HEK293 (cell line): ENCODE data around the gene RPS6KA2.

Experiments
- CTCF ChIA-PET: fragments of 350-600 bp; formaldehyde crosslinking; extraction: SDS; loops from one replicate; lab custom pipeline; 2021; ENCODE audit warnings: antibody characterized with exemption; lab: Yijun Ruan, JAX
- POLR2A ChIA-PET: fragments of 300-600 bp; formaldehyde crosslinking; extraction: SDS; loops from one replicate; lab custom pipeline; 2020; ENCODE audit warnings: antibody characterized with exemption, inconsistent platforms; lab: Yijun Ruan, JAX
- H3K27ac ChIP-seq: fragments of 200-500 bp; sonication (Bioruptor generic); 2 replicates; pipeline ENCODE4 v1.5.1; 2014; ENCODE audit warnings: low read depth, low read length, control low read depth, inconsistent platforms; ENCODE audit errors: extremely low read depth
- H3K36me3 ChIP-seq, 2 experiments: fragments of 200-500 bp in 1 of 2; sonication (Bioruptor generic) in 1 of 2; 1 replicate in 1 of 2; 2 replicates in 1 of 2; pipeline ENCODE4 v1.5.1; 2014 to 2017; ENCODE audit warnings: inconsistent platforms in 2 of 2, low read length in 2 of 2; ENCODE audit not compliant: control insufficient read depth in 2 of 2, insufficient read depth in 1 of 2
- H3K4me1 ChIP-seq: fragments of 200-500 bp; sonication (Bioruptor generic); 2 replicates; pipeline ENCODE4 v1.5.1; 2014; ENCODE audit warnings: mild to moderate bottlenecking, low read length, inconsistent platforms; ENCODE audit not compliant: control insufficient read depth, insufficient read depth
- H3K4me3 ChIP-seq: 2 replicates; pipeline ENCODE4 v1.5.1; 2011; ENCODE audit warnings: low read depth, mild to moderate bottlenecking, control low read depth, low read length, moderate library complexity
- H3K9me3 ChIP-seq: fragments of 200-500 bp; sonication (Bioruptor generic); 2 replicates; pipeline ENCODE4 v1.5.1; 2014; ENCODE audit warnings: low read depth, low read length, inconsistent platforms; ENCODE audit not compliant: control insufficient read depth, insufficient read depth
- EGR2 ChIP-seq: fragments of 450-650 bp; formaldehyde crosslinking; IDR thresholded peaks from 2 replicates; pipeline ENCODE4 v1.5.1; 2016; ENCODE audit warnings: low read depth, missing biosample characterization, missing genetic modification characterization
- REST ChIP-seq: fragments of 450-650 bp; formaldehyde crosslinking; IDR thresholded peaks from 2 replicates; pipeline ENCODE4 v1.5.1; 2016; ENCODE audit warnings: missing biosample characterization, missing genetic modification characterization
- ZFHX2 ChIP-seq: fragments of 450-650 bp; formaldehyde crosslinking; conservative IDR thresholded peaks from 2 replicates; pipeline ENCODE4 v1.5.1; 2016; ENCODE audit warnings: missing biosample characterization, missing genetic modification characterization
- ZFP69B ChIP-seq: fragments of 450-650 bp; formaldehyde crosslinking; IDR thresholded peaks from 2 replicates; pipeline ENCODE4 v1.5.1; 2016; ENCODE audit warnings: missing biosample characterization, missing genetic modification characterization
- ZIC2 ChIP-seq: fragments of 450-650 bp; formaldehyde crosslinking; IDR thresholded peaks from 2 replicates; pipeline ENCODE4 v1.5.1; 2016; ENCODE audit warnings: missing biosample characterization, missing genetic modification characterization
- ZNF140 ChIP-seq: fragments of 450-650 bp; formaldehyde crosslinking; IDR thresholded peaks from 2 replicates; pipeline ENCODE4 v1.5.1; 2016; ENCODE audit warnings: missing biosample characterization, missing genetic modification characterization
- ZNF350 ChIP-seq: fragments of 450-650 bp; formaldehyde crosslinking; IDR thresholded peaks from 2 replicates; pipeline ENCODE4 v1.5.0; 2017; ENCODE audit warnings: missing biosample characterization, mild to moderate bottlenecking, missing genetic modification characterization
- ZNF473 ChIP-seq: fragments of 450-650 bp; formaldehyde crosslinking; IDR thresholded peaks from 2 replicates; pipeline ENCODE4 v1.5.1; 2017; ENCODE audit warnings: missing biosample characterization, missing genetic modification characterization
- ZNF664 ChIP-seq: fragments of 450-650 bp; formaldehyde crosslinking; IDR thresholded peaks from 2 replicates; pipeline ENCODE4 v1.5.1; 2016; ENCODE audit warnings: missing biosample characterization, missing genetic modification characterization
- ZNF670 ChIP-seq: fragments of 450-650 bp; formaldehyde crosslinking; IDR thresholded peaks from 2 replicates; pipeline ENCODE4 v1.5.1; 2016; ENCODE audit warnings: missing biosample characterization, missing genetic modification characterization, low read depth
- ZNF776 ChIP-seq: fragments of 450-650 bp; formaldehyde crosslinking; IDR thresholded peaks from 2 replicates; pipeline ENCODE4 v1.5.0; 2017; ENCODE audit warnings: missing biosample characterization, missing genetic modification characterization, borderline replicate concordance
- TF ChIP-seq, protein P1 (sequence below): fragments of 450-650 bp; formaldehyde crosslinking; IDR thresholded peaks from 2 replicates; pipeline ENCODE4 v1.5.1; 2017; ENCODE audit warnings: missing biosample characterization, missing genetic modification characterization
- TF ChIP-seq, protein P2 (sequence below): fragments of 450-650 bp; formaldehyde crosslinking; IDR thresholded peaks from 2 replicates; pipeline ENCODE4 v1.5.1; 2017; ENCODE audit warnings: missing biosample characterization, missing genetic modification characterization

The RPS6KA2 gene

DNA sequence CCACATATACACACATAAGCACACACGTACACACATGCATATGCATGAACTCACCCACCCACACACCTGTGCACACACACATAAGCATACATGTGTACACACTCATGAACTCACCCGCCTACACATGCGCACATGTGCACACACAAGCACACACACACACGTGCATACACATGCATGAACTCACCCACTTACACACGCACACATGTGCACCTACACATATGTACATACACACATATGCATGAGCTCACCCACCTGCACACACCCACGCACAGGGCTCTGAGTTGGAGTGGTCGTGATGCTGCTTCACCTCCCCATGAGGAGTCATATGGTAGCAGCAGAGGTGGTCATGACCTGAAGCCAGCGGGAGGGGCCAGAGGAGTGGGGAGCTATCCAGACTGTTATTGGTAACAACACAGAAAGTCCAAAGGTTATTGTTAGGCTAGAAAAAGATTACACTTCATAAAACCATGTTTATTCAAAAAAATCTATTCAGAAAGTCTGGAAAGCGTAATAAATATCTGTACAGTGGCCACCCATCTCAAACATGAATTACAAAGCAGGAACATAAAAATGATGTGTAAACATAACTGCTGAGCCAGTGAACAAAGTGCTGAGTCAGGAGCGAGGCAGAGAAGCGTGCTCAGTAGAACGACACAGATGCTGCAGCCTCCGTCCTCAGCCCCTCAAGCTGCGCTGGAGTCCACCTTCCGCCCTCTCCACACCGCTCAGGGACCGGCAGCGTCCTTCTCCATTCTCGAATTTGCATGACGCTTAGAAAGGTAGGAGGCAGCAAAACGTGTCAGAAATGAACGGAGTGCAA lies 217.9 kb downstream of the RPS6KA2 start:
- no peaks in the 10 kb centered on the region for H3K36me3 ChIP-seq
- H3K27ac ChIP-seq, result no peak overlapping the region
- H3K9me3 ChIP-seq, result no peaks in the 10 kb centered on the region
- no peaks in the 10 kb centered on the region for H3K4me1 ChIP-seq
- H3K4me3 ChIP-seq, result no peak overlapping the region
- TF ChIP-seq ZFHX2 (tag by site-specific recombination) (peak; percentile 90), ZNF140 (tag by site-specific recombination) (no peak), ZNF350 (tag by site-specific recombination) (no peak), EGR2 (peak; percentile 89), ZNF776 (tag by site-specific recombination) (no peak), ZNF473 (tag by site-specific recombination) (no peak), ZNF664 (tag by site-specific recombination) (no peak)
- TF ChIP-seq, protein P1, sequence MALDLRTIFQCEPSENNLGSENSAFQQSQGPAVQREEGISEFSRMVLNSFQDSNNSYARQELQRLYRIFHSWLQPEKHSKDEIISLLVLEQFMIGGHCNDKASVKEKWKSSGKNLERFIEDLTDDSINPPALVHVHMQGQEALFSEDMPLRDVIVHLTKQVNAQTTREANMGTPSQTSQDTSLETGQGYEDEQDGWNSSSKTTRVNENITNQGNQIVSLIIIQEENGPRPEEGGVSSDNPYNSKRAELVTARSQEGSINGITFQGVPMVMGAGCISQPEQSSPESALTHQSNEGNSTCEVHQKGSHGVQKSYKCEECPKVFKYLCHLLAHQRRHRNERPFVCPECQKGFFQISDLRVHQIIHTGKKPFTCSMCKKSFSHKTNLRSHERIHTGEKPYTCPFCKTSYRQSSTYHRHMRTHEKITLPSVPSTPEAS (tag by site-specific recombination), result 0 out of 2 replicates have a peak, but pooled peaks have one; percentile 21
- CTCF ChIA-PET, result interaction anchor here (1.6 kb wide), 1 partner anchor 8 kb away, joined by 11 read pairs; no protein-coding TSS in a partner anchor
- POLR2A ChIA-PET, result no interaction called here

- H3K4me1 ChIP-seq, result peaks cover 5% of the 10 kb centered on the region
- H3K36me3 ChIP-seq, result no peaks in the 10 kb centered on the region
- H3K9me3 ChIP-seq, result no peaks in the 10 kb centered on the region
- no peak for TF ChIP-seq REST (tag by site-specific recombination)
- TF ChIP-seq, protein P2, sequence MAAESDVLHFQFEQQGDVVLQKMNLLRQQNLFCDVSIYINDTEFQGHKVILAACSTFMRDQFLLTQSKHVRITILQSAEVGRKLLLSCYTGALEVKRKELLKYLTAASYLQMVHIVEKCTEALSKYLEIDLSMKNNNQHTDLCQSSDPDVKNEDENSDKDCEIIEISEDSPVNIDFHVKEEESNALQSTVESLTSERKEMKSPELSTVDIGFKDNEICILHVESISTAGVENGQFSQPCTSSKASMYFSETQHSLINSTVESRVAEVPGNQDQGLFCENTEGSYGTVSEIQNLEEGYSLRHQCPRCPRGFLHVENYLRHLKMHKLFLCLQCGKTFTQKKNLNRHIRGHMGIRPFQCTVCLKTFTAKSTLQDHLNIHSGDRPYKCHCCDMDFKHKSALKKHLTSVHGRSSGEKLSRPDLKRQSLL (tag by site-specific recombination), result peak; percentile 37; the same call in 1 of the 2 replicates
- TF ChIP-seq, all 188 proteins: peak for 1
- Histone ChIP-seq H3K27ac (no peak overlapping the region), H3K4me3 (no peak overlapping the region)
- POLR2A ChIA-PET, result no interaction called here
- CTCF ChIA-PET, result interaction anchor here (1.8 to 2.1 kb wide), 2 partner anchors 93 to 130 kb away, joined by 5 to 6 read pairs; no protein-coding TSS in a partner anchor
Observed at GRCh38 chr6:166406197-166406596, 220.9 kb downstream of the RPS6KA2 start.

- H3K36me3 ChIP-seq, result no peaks in the 10 kb centered on the region
- H3K4me3 ChIP-seq, result no peak overlapping the region
- H3K4me1 ChIP-seq, result peaks cover 5% of the 10 kb centered on the region
- 0 out of 2 replicates have a peak, but pooled peaks have one; percentile 13 for TF ChIP-seq ZIC2 (tag by site-specific recombination)
- no peak for TF ChIP-seq ZNF670 (tag by site-specific recombination)
- TF ChIP-seq ZNF776 (tag by site-specific recombination), result no peak
- TF ChIP-seq ZFP69B, result no peak
- no peaks in the 10 kb centered on the region for H3K9me3 ChIP-seq
- ChIA-PET CTCF (interaction anchor here (0.7 to 2.1 kb wide), 4 partner anchors 24 to 159 kb away, joined by 3 to 6 read pairs (median 5); no protein-coding TSS in a partner anchor), POLR2A (no interaction called here)
- H3K27ac ChIP-seq, result no peak overlapping the region
Observed at GRCh38 chr6:166405386-166405785, 221.7 kb downstream of the RPS6KA2 start.
